Coronary artery (tissue), 2 donors: ENCODE measurements around the gene STRN4.
A peak's percentile ranks its signal among the peaks of the same experiment; 100 is the strongest.

Experiments
- DNase-seq: peaks from one replicate; pipeline ENCODE4 v3.0.0-alpha.2; 2017; ENCODE audit warnings: low spot score
- H3K27ac ChIP-seq, 2 donors: fragments of 200-600 bp; sonication (generic); one replicate each; pipeline ENCODE4 v1.5.1; 2016 to 2019
- H3K4me3 ChIP-seq: fragments of 200-600 bp; sonication (generic); 2 replicates; pipeline ENCODE4 v1.5.1; 2016; ENCODE audit warnings: mild to moderate bottlenecking, moderate library complexity
- CTCF ChIP-seq: fragments of 200-600 bp; sonication (generic); IDR thresholded peaks from one replicate; pipeline ENCODE4 v1.5.1; 2019; ENCODE audit warnings: antibody characterized with exemption

The STRN4 gene

GRCh38 chr19:46746281-46747057 lies at the start of gene STRN4:
Gene STRN4 (minus strand): TSS chr19:46746450. CDS start chr19:46746430, 20 bp downstream.
- DNase-seq, result peak; percentile 75

GRCh38 chr19:46791944-46792343 lies 45.7 kb upstream of the STRN4 start:
- TF ChIP-seq CTCF, result no peak
- DNase-seq, result no peak
- Histone ChIP-seq H3K27ac (no peak overlapping the region), H3K4me3 (no peak overlapping the region)

More at GRCh38 chr19:46746281-46747057, at the start of gene STRN4:
- H3K27ac ChIP-seq, result peak within 1 kb of the TSS; percentile 81 to 92
- peak within 1 kb of the TSS; percentile 74 for H3K4me3 ChIP-seq
- no peak for TF ChIP-seq CTCF

GRCh38 chr19:46789371-46789770 lies 43.1 kb upstream of the STRN4 start:
- H3K27ac ChIP-seq, result no peak overlapping the region
- no peak for DNase-seq

GRCh38 chr19:46788968-46789338 lies 42.7 kb upstream of the STRN4 start:
- TF ChIP-seq CTCF, result no peak
- H3K4me3 ChIP-seq, result peak overlapping the region; percentile 91
- DNase-seq, result no peak
- peak overlapping the region in 1 of 2 donors; percentile 94 for H3K27ac ChIP-seq

More at GRCh38 chr19:46789371-46789770, 43.1 kb upstream of the STRN4 start:
- no peak overlapping the region for H3K4me3 ChIP-seq
- no peak for TF ChIP-seq CTCF

- DNase-seq, result peak; percentile 97
Measured at GRCh38 chr19:46788262-46788967, 42.2 kb upstream of the STRN4 start, which contains the start of gene SLC1A5. Gene SLC1A5 (minus strand): TSS chr19:46788594. CDS start chr19:46787965, 629 bp downstream.

More at GRCh38 chr19:46788262-46788967, 42.2 kb upstream of the STRN4 start, which contains the start of gene SLC1A5:
- TF ChIP-seq CTCF, result no peak
- Histone ChIP-seq H3K27ac (peak within 1 kb of the TSS; percentile 94 to 95), H3K4me3 (peak within 1 kb of the TSS; percentile 91)
